SIG-M5 (cell line): Measurements from ENCODE around the gene ZNF408.

Experiments used
- DNase-seq: peaks from one replicate; lab custom pipeline; 2025; lab: John Stamatoyannopoulos, UW

The ZNF408 gene

GRCh38 chr11:46676436-46677158, 24.2 kb upstream of the ZNF408 start:
- no peak for DNase-seq

- no peak for DNase-seq
These were observed 23.7 kb upstream of the ZNF408 start for GRCh38 chr11:46677169-46677568.

GRCh38 chr11:46677991-46678740, 22.7 kb upstream of the ZNF408 start:
- no peak for DNase-seq

- DNase-seq: no peak
These were observed 22.1 kb upstream of the ZNF408 start for GRCh38 chr11:46678741-46679130.

GRCh38 chr11:46679241-46680163, 21.3 kb upstream of the ZNF408 start:
- no peak for DNase-seq

GRCh38 chr11:46680164-46680760, 20.6 kb upstream of the ZNF408 start:
- no peak for DNase-seq

GRCh38 chr11:46680815-46681214, 20.0 kb upstream of the ZNF408 start:
- no peak for DNase-seq

- no peak for DNase-seq
These were observed 19.0 kb upstream of the ZNF408 start for GRCh38 chr11:46681814-46682213.

- DNase-seq: no peak
These were observed 17.8 kb upstream of the ZNF408 start for GRCh38 chr11:46682773-46683752.

- no peak for DNase-seq
These were observed 16.5 kb upstream of the ZNF408 start for GRCh38 chr11:46684367-46684766.

GRCh38 chr11:46686886-46687795, 13.7 kb upstream of the ZNF408 start:
- no peak for DNase-seq

GRCh38 chr11:46690702-46691101, 10.1 kb upstream of the ZNF408 start:
- no peak for DNase-seq

GRCh38 chr11:46692450-46692849, 8.4 kb upstream of the ZNF408 start:
- DNase-seq: no peak

- no peak for DNase-seq
These were observed 7.2 kb upstream of the ZNF408 start for GRCh38 chr11:46693597-46694012.

- no peak for DNase-seq
These were observed 6.8 kb upstream of the ZNF408 start for GRCh38 chr11:46694072-46694471.

GRCh38 chr11:46694607-46695006, 6.2 kb upstream of the ZNF408 start:
- no peak for DNase-seq

- no peak for DNase-seq
These were observed 5.3 kb upstream of the ZNF408 start for GRCh38 chr11:46695345-46696211.

- DNase-seq: no peak
These were observed 4.6 kb upstream of the ZNF408 start for GRCh38 chr11:46696212-46696558.

- no peak for DNase-seq
These were observed 3.5 kb upstream of the ZNF408 start for GRCh38 chr11:46697303-46697702.
